Hepatocyte (in vitro differentiated cells): ENCODE results near the gene ZMYND8. TPM values are rescaled to one million over a fixed set of nuclear protein-coding genes. Genes with fewer than 3 reads are reported as not detected.

Experiments used
- DNase-seq: peaks from one replicate; pipeline ENCODE4 v3.0.0-alpha.2; 2016; ENCODE audit warnings: low spot score
- H2AFZ ChIP-seq: fragments of 200-600 bp; sonication (generic); 2 replicates; pipeline ENCODE4 v1.6.0; 2016; ENCODE audit warnings: antibody characterized with exemption, mild to moderate bottlenecking
- H3K27ac ChIP-seq: fragments of 200-600 bp; sonication (generic); 2 replicates; pipeline ENCODE4 v1.5.1; 2016; ENCODE audit warnings: mild to moderate bottlenecking
- H3K27me3 ChIP-seq: fragments of 200-600 bp; sonication (generic); 2 replicates; pipeline ENCODE4 v1.6.1; 2016
- H3K36me3 ChIP-seq: fragments of 200-600 bp; sonication (generic); replicated peaks from 2 replicates; pipeline ENCODE4 v1.5.1; 2016; ENCODE audit warnings: low read depth; ENCODE audit not compliant: insufficient read depth
- H3K4me1 ChIP-seq: fragments of 200-600 bp; sonication (generic); 2 replicates; pipeline ENCODE4 v1.5.1; 2016; ENCODE audit warnings: mild to moderate bottlenecking, moderate library complexity; ENCODE audit not compliant: insufficient read depth
- H3K4me2 ChIP-seq: fragments of 200-600 bp; sonication (generic); 2 replicates; pipeline ENCODE4 v1.6.0; 2016
- H3K4me3 ChIP-seq: fragments of 200-600 bp; sonication (generic); 2 replicates; pipeline ENCODE4 v1.5.1; 2016; ENCODE audit warnings: mild to moderate bottlenecking
- H3K79me2 ChIP-seq: fragments of 200-600 bp; sonication (generic); 2 replicates; pipeline ENCODE4 v1.6.0; 2017; ENCODE audit warnings: mild to moderate bottlenecking
- H3K9me2 ChIP-seq: fragments of 200-600 bp; sonication (generic); replicated peaks from 2 replicates; pipeline ENCODE4 v1.6.0; 2017; ENCODE audit warnings: mild to moderate bottlenecking; ENCODE audit not compliant: insufficient read depth
- H3K9me3 ChIP-seq: fragments of 200-600 bp; sonication (generic); 2 replicates; pipeline ENCODE4 v1.5.1; 2016; ENCODE audit warnings: low read depth, mild to moderate bottlenecking
- H4K20me1 ChIP-seq: fragments of 200-600 bp; sonication (generic); 2 replicates; pipeline ENCODE4 v1.6.0; 2016; ENCODE audit warnings: mild to moderate bottlenecking; ENCODE audit not compliant: insufficient read depth, poor library complexity, severe bottlenecking
- CTCF ChIP-seq: fragments of 200-600 bp; sonication (generic); IDR thresholded peaks from 2 replicates; pipeline ENCODE4 v1.5.1; 2016; ENCODE audit warnings: antibody characterized with exemption, mild to moderate bottlenecking; ENCODE audit not compliant: poor library complexity
- EZH2 ChIP-seq: fragments of 200-600 bp; sonication (generic); IDR thresholded peaks from 2 replicates; pipeline ENCODE4 v1.6.1; 2016; ENCODE audit warnings: antibody characterized with exemption, mild to moderate bottlenecking, borderline replicate concordance
- EZH2phosphoT487 ChIP-seq: fragments of 200-600 bp; sonication (generic); IDR thresholded peaks from one replicate; pipeline ENCODE4 v1.6.1; 2018; ENCODE audit warnings: antibody characterized with exemption, mild to moderate bottlenecking, low read depth, moderate library complexity; ENCODE audit not compliant: unreplicated experiment, severe bottlenecking
- WGBS: methylation state at CpG from one replicate; pipeline ENCODE4 v1.1.6; 2016; ENCODE audit warnings: low lambda C conversion rate; ENCODE audit errors: missing lambda C conversion rate; 5-methylcytosine and 5-hydroxymethylcytosine counted together
- polyA plus RNA-seq: library from polyadenylated mRNA; unstranded; fragments of >200 nt; fragmentation: Nextera tagmentation; extraction: Ambion mirVana; gene quantifications from 2 replicates; pipeline ENCODE4 v1.2.1, GENCODE V29; 2016
- total RNA-seq: library from RNA; depleted of rRNA; stranded (reverse); fragments of >200 nt; gene quantifications from 2 replicates; pipeline ENCODE4 v1.2.3, GENCODE V29; 2014

The ZMYND8 gene
- total and polyA plus RNA-seq, 2 experiments from 2014 or later: 30.3 to 34.3 TPM

- 97% methylated on average over 6 of the region's 6 CpGs for WGBS
- H2AFZ ChIP-seq: no peak overlapping the region
- no peak overlapping the region for H3K27ac ChIP-seq
- peaks cover 25% of the 10 kb centered on the region for H3K79me2 ChIP-seq
- H3K9me3 ChIP-seq: no peaks in the 10 kb centered on the region
- H3K4me2 ChIP-seq: no peak overlapping the region
- DNase-seq: no peak
- no peak overlapping the region for H3K4me3 ChIP-seq
- H3K9me2 ChIP-seq: no peaks in the 10 kb centered on the region
- no peaks in the 10 kb centered on the region for H4K20me1 ChIP-seq
- H3K4me1 ChIP-seq: no peaks in the 10 kb centered on the region
- H3K27me3 ChIP-seq: no peaks in the 10 kb centered on the region
- H3K36me3 ChIP-seq: no peaks in the 10 kb centered on the region
- no peak for TF ChIP-seq CTCF
- TF ChIP-seq EZH2phosphoT487: no peak
- TF ChIP-seq EZH2: no peak
These were observed 68.8 kb downstream of the ZMYND8 start for GRCh38 chr20:47287609-47288144.

- Histone ChIP-seq H3K27ac (no peak overlapping the region), H3K4me1 (no peaks in the 10 kb centered on the region), H4K20me1 (no peaks in the 10 kb centered on the region), H3K27me3 (no peaks in the 10 kb centered on the region), H3K4me2 (no peak overlapping the region), H2AFZ (no peak overlapping the region), H3K9me2 (no peaks in the 10 kb centered on the region), H3K4me3 (no peak overlapping the region), H3K9me3 (no peaks in the 10 kb centered on the region), H3K79me2 (peaks cover 25% of the 10 kb centered on the region), H3K36me3 (no peaks in the 10 kb centered on the region)
- TF ChIP-seq CTCF: no peak
- TF ChIP-seq EZH2: no peak
- TF ChIP-seq EZH2phosphoT487: no peak
- 95% methylated on average over 5 of the region's 5 CpGs for WGBS
- DNase-seq: no peak
These were observed 69.8 kb downstream of the ZMYND8 start for GRCh38 chr20:47286681-47287080.

- Histone ChIP-seq H3K4me3 (no peak overlapping the region), H2AFZ (no peak overlapping the region), H3K27ac (no peak overlapping the region), H3K9me3 (no peaks in the 10 kb centered on the region), H3K79me2 (peaks cover 22% of the 10 kb centered on the region), H4K20me1 (no peaks in the 10 kb centered on the region), H3K4me1 (no peaks in the 10 kb centered on the region), H3K4me2 (no peak overlapping the region), H3K9me2 (no peaks in the 10 kb centered on the region), H3K27me3 (no peaks in the 10 kb centered on the region), H3K36me3 (peaks cover 6% of the 10 kb centered on the region)
- no peak for TF ChIP-seq EZH2phosphoT487
- no peak for TF ChIP-seq CTCF
- no peak for TF ChIP-seq EZH2
- no peak for DNase-seq
- WGBS: 91% methylated on average over 4 of the region's 4 CpGs
These were observed 71.3 kb downstream of the ZMYND8 start for GRCh38 chr20:47285189-47285588.
